Tibial artery (tissue), 4 donors: ENCODE results near the gene PRKAG2.
"Not testable (repeated sequence)": the region's sequence is repeated elsewhere in the genome, so short reads cannot be mapped to it uniquely, and the experiment has no call there.

Experiments used
- DNase-seq, 2 donors: peaks; one replicate each; pipeline ENCODE4 v3.0.0-alpha.2; 2019
- H3K27ac ChIP-seq, 2 donors: fragments of 200-600 bp; sonication (generic) in 1 of 2; 1 replicate in 1 of 2; 2 replicates in 1 of 2; pipeline ENCODE4 v1.5.1; 2018 to 2019; ENCODE audit warnings: mild to moderate bottlenecking in 1 of 2
- H3K27me3 ChIP-seq, 2 donors: fragments of 200-600 bp; sonication (generic) in 1 of 2; one replicate each; pipeline versions ENCODE4 v1.5.1 to v1.6.0; 2016 to 2019
- H3K36me3 ChIP-seq, 3 donors: fragments of 200-600 bp; sonication (generic) in 2 of 3; one replicate each; pipeline ENCODE4 v1.5.1; 2016 to 2019; ENCODE audit warnings: mild to moderate bottlenecking in 2 of 3
- H3K4me1 ChIP-seq, 4 donors: fragments of 200-600 bp; sonication (generic) in 2 of 4; 1 replicate in 3 of 4; 2 replicates in 1 of 4; pipeline ENCODE4 v1.5.1; 2016 to 2019
- H3K4me3 ChIP-seq, 2 donors: fragments of 200-600 bp; sonication (generic) in 1 of 2; 1 replicate in 1 of 2; 2 replicates in 1 of 2; pipeline ENCODE4 v1.5.1; 2018 to 2019; ENCODE audit warnings: mild to moderate bottlenecking in 2 of 2
- H3K9me3 ChIP-seq, 3 donors: fragments of 200-600 bp; sonication (generic) in 1 of 3; one replicate each; pipeline ENCODE4 v1.5.1; 2016 to 2019
- CTCF ChIP-seq, 2 experiments: fragments of 200-600 bp in 1 of 2; fragments of 450-650 bp in 1 of 2; IDR thresholded peaks; one replicate each; pipeline ENCODE4 v1.5.1; 2017 to 2019; ENCODE audit warnings: antibody characterized with exemption in 2 of 2, mild to moderate bottlenecking in 1 of 2, moderate library complexity in 1 of 2
- intact Hi-C: fragments of 100-400 bp; cut with DNase I; formaldehyde crosslinking; loops from one replicate; pipeline ENCODE4 v1.15.0; 2023; ENCODE audit warnings: low total_unique reads

PRKAG2 gene

GRCh38 chr7:151827620-151828019 is 49.3 kb downstream of the PRKAG2 start:
- no peak overlapping the region for H3K4me3 ChIP-seq
- intact Hi-C loops, result no loop called here
- H3K36me3 ChIP-seq, result peaks cover 0 to 2% (median 0%) of the 10 kb centered on the region in 3 donors
- TF ChIP-seq CTCF (IDR thresholded peaks at IDR 0.05), result no peak
- H3K4me1 ChIP-seq, result peaks cover 0 to 10% (median 0%) of the 10 kb centered on the region in 4 donors
- no peak for DNase-seq
- H3K27me3 ChIP-seq, result peaks cover 0 to 4% of the 10 kb centered on the region in 2 donors
- no peaks in the 10 kb centered on the region for H3K9me3 ChIP-seq
- no peak overlapping the region for H3K27ac ChIP-seq

- H3K36me3 ChIP-seq, H3K9me3 ChIP-seq, intact Hi-C loops, H3K27me3 ChIP-seq, DNase-seq, H3K4me3 ChIP-seq, H3K27ac ChIP-seq: not testable (repeated sequence)
- peaks cover 0 to 10% (median 0%) of the 10 kb centered on the region in 4 donors for H3K4me1 ChIP-seq
Measured at GRCh38 chr7:151826316-151826715, 50.6 kb downstream of the PRKAG2 start.

- intact Hi-C loops, result no loop called here
- Histone ChIP-seq H3K4me1 (peaks cover 0 to 10% (median 0%) of the 10 kb centered on the region in 4 donors), H3K27me3 (peaks cover 0 to 4% of the 10 kb centered on the region in 2 donors), H3K27ac (no peak overlapping the region), H3K4me3 (no peak overlapping the region), H3K36me3 (no peaks in the 10 kb centered on the region), H3K9me3 (no peaks in the 10 kb centered on the region)
- TF ChIP-seq CTCF (IDR thresholded peaks at IDR 0.05), result no peak
- no peak for DNase-seq
Measured at GRCh38 chr7:151825721-151826120, 51.2 kb downstream of the PRKAG2 start.

GRCh38 chr7:151824373-151824933 is 52.5 kb downstream of the PRKAG2 start:
- H3K9me3 ChIP-seq, result no peaks in the 10 kb centered on the region
- TF ChIP-seq CTCF (IDR thresholded peaks at IDR 0.05), result no peak
- intact Hi-C loops, result no loop called here
- H3K4me3 ChIP-seq, result no peak overlapping the region
- no peak for DNase-seq
- peaks cover 0 to 4% of the 10 kb centered on the region in 2 donors for H3K27me3 ChIP-seq
- H3K4me1 ChIP-seq, result peaks cover 0 to 10% (median 0%) of the 10 kb centered on the region in 4 donors
- no peak overlapping the region for H3K27ac ChIP-seq
- no peaks in the 10 kb centered on the region for H3K36me3 ChIP-seq

- H3K27ac ChIP-seq, result no peak overlapping the region
Measured at GRCh38 chr7:151823566-151824372, 53.1 kb downstream of the PRKAG2 start.

More at GRCh38 chr7:151823566-151824372, 53.1 kb downstream of the PRKAG2 start:
- H3K4me3 ChIP-seq, result no peak overlapping the region
- DNase-seq, result no peak
- intact Hi-C loops, result no loop called here
- H3K4me1 ChIP-seq, result peaks cover 0 to 10% (median 0%) of the 10 kb centered on the region in 4 donors
- no peaks in the 10 kb centered on the region for H3K9me3 ChIP-seq
- no peak for TF ChIP-seq CTCF (IDR thresholded peaks at IDR 0.05)
- no peaks in the 10 kb centered on the region for H3K36me3 ChIP-seq
- peaks cover 0 to 4% of the 10 kb centered on the region in 2 donors for H3K27me3 ChIP-seq
